Left ventricle myocardium inferior (tissue), 1 donor: ENCODE measurements around the gene OR51B6. TPM values are rescaled to one million over a fixed set of nuclear protein-coding genes. Genes with fewer than 3 reads are reported as not detected.

ENCODE experiments used
- DNase-seq: peaks from one replicate; pipeline ENCODE4 v3.0.0-alpha.2; 2020
- H3K27ac ChIP-seq: fragments of 200-600 bp; replicated peaks from 2 replicates; pipeline ENCODE4 v1.8.0; 2021
- H3K27me3 ChIP-seq: fragments of 200-600 bp; 2 replicates; pipeline ENCODE4 v1.8.0; 2021; ENCODE audit warnings: low read depth
- H3K36me3 ChIP-seq: fragments of 200-600 bp; 2 replicates; pipeline ENCODE4 v1.8.0; 2021
- H3K4me1 ChIP-seq: fragments of 200-600 bp; 2 replicates; pipeline ENCODE4 v1.8.0; 2021
- H3K4me3 ChIP-seq: fragments of 200-600 bp; 2 replicates; pipeline ENCODE4 v1.8.0; 2021; ENCODE audit warnings: mild to moderate bottlenecking, moderate library complexity
- H3K9me3 ChIP-seq: fragments of 200-600 bp; replicated peaks from 2 replicates; pipeline ENCODE4 v1.8.0; 2021
- intact Hi-C: fragments of 100-400 bp; cut with micrococcal nuclease; formaldehyde crosslinking; loops from one replicate; pipeline ENCODE4 v1.11.0; 2022
- total RNA-seq: library from RNA; stranded (reverse); fragmentation: NEBNext Ultra II Directional; extraction: Animal tissue kit (Norgen Biotek cat#: 25700); gene quantifications from one replicate; pipeline ENCODE4 v1.2.1, GENCODE V29; 2021
- TF ChIP-seq, protein P1 (sequence below): fragments of 200-600 bp; IDR thresholded peaks from 2 replicates; pipeline ENCODE4 v1.8.0; 2021; ENCODE audit warnings: antibody characterized with exemption, mild to moderate bottlenecking, borderline replicate concordance
- donor health status: DM: no; HTN: yes; CAD: no; lungs with severe emphysema.

OR51B6 gene
- total RNA-seq, 1 donor from 2014 or later: not detected

GRCh38 chr11:5390210-5390609 is 38.9 kb downstream of the OR51B6 start:
- no peak overlapping the region for H3K27ac ChIP-seq
- no peaks in the 10 kb centered on the region for H3K27me3 ChIP-seq
- intact Hi-C loops: no loop called here
- no peaks in the 10 kb centered on the region for H3K9me3 ChIP-seq
- no peaks in the 10 kb centered on the region for H3K36me3 ChIP-seq
- DNase-seq: no peak
- no peak overlapping the region for H3K4me3 ChIP-seq
- H3K4me1 ChIP-seq: no peaks in the 10 kb centered on the region
- TF ChIP-seq, protein P1, sequence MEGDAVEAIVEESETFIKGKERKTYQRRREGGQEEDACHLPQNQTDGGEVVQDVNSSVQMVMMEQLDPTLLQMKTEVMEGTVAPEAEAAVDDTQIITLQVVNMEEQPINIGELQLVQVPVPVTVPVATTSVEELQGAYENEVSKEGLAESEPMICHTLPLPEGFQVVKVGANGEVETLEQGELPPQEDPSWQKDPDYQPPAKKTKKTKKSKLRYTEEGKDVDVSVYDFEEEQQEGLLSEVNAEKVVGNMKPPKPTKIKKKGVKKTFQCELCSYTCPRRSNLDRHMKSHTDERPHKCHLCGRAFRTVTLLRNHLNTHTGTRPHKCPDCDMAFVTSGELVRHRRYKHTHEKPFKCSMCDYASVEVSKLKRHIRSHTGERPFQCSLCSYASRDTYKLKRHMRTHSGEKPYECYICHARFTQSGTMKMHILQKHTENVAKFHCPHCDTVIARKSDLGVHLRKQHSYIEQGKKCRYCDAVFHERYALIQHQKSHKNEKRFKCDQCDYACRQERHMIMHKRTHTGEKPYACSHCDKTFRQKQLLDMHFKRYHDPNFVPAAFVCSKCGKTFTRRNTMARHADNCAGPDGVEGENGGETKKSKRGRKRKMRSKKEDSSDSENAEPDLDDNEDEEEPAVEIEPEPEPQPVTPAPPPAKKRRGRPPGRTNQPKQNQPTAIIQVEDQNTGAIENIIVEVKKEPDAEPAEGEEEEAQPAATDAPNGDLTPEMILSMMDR: no peak

DNA sequence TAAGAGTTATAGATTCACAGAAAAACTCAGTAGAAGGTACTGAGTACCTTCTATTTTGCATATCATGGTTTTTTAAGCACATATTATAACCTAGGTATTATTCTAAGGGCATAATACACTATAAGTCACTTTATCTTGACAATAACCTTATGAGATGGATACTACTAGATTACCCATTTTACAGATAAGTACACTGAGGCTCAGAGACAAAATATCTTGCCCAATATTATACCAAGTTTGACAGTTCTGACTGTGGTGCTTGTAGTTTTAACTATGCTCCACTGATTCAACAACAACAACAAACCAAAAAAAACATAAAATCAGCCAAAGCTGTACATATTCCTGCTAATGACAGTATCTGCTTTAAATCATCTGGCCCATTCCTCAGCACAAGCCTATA is 42.8 kb downstream of the OR51B6 start:
- TF ChIP-seq, protein P1: no peak
- H3K27ac ChIP-seq: no peak overlapping the region
- intact Hi-C loops: no loop called here
- no peak for DNase-seq
- H3K27me3 ChIP-seq: no peaks in the 10 kb centered on the region
- H3K9me3 ChIP-seq: no peaks in the 10 kb centered on the region
- no peaks in the 10 kb centered on the region for H3K36me3 ChIP-seq
- no peak overlapping the region for H3K4me3 ChIP-seq
- no peaks in the 10 kb centered on the region for H3K4me1 ChIP-seq

DNA sequence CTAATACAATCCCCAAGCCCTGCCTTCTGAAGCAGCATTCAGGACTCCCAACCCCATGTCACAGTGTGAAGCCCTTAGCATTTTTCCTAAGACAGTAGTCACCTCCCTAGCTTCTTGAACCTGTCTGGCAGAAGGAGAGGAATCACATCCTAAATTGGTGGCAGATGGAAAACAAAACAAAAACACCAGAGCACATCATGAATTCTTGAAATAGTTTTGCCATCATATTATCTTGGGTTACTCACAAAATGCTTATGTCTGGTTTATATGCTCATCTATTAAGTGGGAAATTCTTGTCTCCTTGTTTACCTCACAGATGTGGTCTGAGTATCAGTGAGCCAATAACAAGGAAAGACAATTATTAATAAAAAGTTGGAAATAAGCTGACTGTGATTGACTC is 47.6 kb downstream of the OR51B6 start:
- no peaks in the 10 kb centered on the region for H3K36me3 ChIP-seq
- TF ChIP-seq, protein P1: no peak
- no peak overlapping the region for H3K27ac ChIP-seq
- intact Hi-C loops: no loop called here
- no peaks in the 10 kb centered on the region for H3K4me1 ChIP-seq
- no peaks in the 10 kb centered on the region for H3K27me3 ChIP-seq
- no peak overlapping the region for H3K4me3 ChIP-seq
- DNase-seq: no peak
- H3K9me3 ChIP-seq: no peaks in the 10 kb centered on the region

Other genes with a start within 250 kb of the OR51B6 start
- gene OR52A5, start 213.2 kb upstream of the OR51B6 start, total RNA-seq: not detected
- gene OR52A1, start 196.8 kb upstream of the OR51B6 start, total RNA-seq: not detected
- not detected for gene OR51V1, start 150.8 kb upstream of the OR51B6 start, total RNA-seq
- gene HBB, start 124.4 kb upstream of the OR51B6 start, total RNA-seq: 100 TPM
- gene HBD, start 117.0 kb upstream of the OR51B6 start, total RNA-seq: not detected
- not detected for gene HBG1, start 101.7 kb upstream of the OR51B6 start, total RNA-seq
- gene HBG2, start 96.7 kb upstream of the OR51B6 start, total RNA-seq: not detected
- gene HBE1, start 81.6 kb upstream of the OR51B6 start, total RNA-seq: not detected
- gene OR51B4, start 49.6 kb upstream of the OR51B6 start, total RNA-seq: not detected
- not detected for gene OR51B2, start 27.2 kb upstream of the OR51B6 start, total RNA-seq
- gene OR51B5, start 8.0 kb upstream of the OR51B6 start, total RNA-seq: not detected
- gene OR51M1, start 32.3 kb downstream of the OR51B6 start, total RNA-seq: not detected
- not detected for gene OR51Q1, start 70.6 kb downstream of the OR51B6 start, total RNA-seq
- not detected for gene OR51I1, start 90.0 kb downstream of the OR51B6 start, total RNA-seq
- gene OR51I2, start 97.8 kb downstream of the OR51B6 start, total RNA-seq: not detected
- gene OR52D1, start 137.2 kb downstream of the OR51B6 start, total RNA-seq: not detected
- 0.14 TPM for gene UBQLN3, start 158.4 kb downstream of the OR51B6 start, total RNA-seq
- gene UBQLNL, start 165.2 kb downstream of the OR51B6 start, total RNA-seq: not detected
- gene OR52H1, start 197.0 kb downstream of the OR51B6 start, total RNA-seq: not detected
- not detected for gene OR52B6, start 229.4 kb downstream of the OR51B6 start, total RNA-seq
- gene TRIM6, start 245.1 kb downstream of the OR51B6 start, total RNA-seq: 0.58 TPM